RWPE2 (cell line): Measurements from ENCODE around the gene HTR7.
A peak's percentile ranks its signal among the peaks of the same experiment; 100 is the strongest.

Source experiments
- ATAC-seq: fragments of 200-7000 bp; cut with Tn5 transposase; 3 replicates; pipeline ENCODE4 v1.9.1; 2021; ENCODE audit warnings: low read depth
- DNase-seq: peaks from one replicate; pipeline ENCODE4 v3.0.0-alpha.2; 2020; ENCODE audit warnings: low spot score
- H3K27ac ChIP-seq: fragments of 450-650 bp; 2 replicates; pipeline ENCODE4 v1.5.1; 2017; ENCODE audit warnings: mild to moderate bottlenecking; ENCODE audit not compliant: poor library complexity, severe bottlenecking
- H3K27me3 ChIP-seq: fragments of 250-450 bp; sonication (Bioruptor Pico); 2 replicates; pipeline ENCODE4 v1.5.1; 2021; ENCODE audit warnings: mild to moderate bottlenecking, moderate library complexity; ENCODE audit not compliant: insufficient read depth, poor library complexity, severe bottlenecking
- H3K36me3 ChIP-seq: fragments of 250-450 bp; sonication (Bioruptor Pico); 2 replicates; pipeline ENCODE4 v1.5.1; 2020; ENCODE audit warnings: low read depth, mild to moderate bottlenecking, moderate library complexity
- H3K4me1 ChIP-seq: fragments of 250-450 bp; sonication (Bioruptor Pico); 2 replicates; pipeline ENCODE4 v1.5.1; 2021; ENCODE audit warnings: mild to moderate bottlenecking, moderate library complexity; ENCODE audit not compliant: insufficient read depth, poor library complexity, severe bottlenecking
- H3K4me3 ChIP-seq: fragments of 250-450 bp; sonication (Bioruptor Pico); 2 replicates; pipeline ENCODE4 v1.5.1; 2021; ENCODE audit warnings: mild to moderate bottlenecking, moderate library complexity; ENCODE audit not compliant: severe bottlenecking
- H3K9me3 ChIP-seq: fragments of 250-450 bp; sonication (Bioruptor Pico); 2 replicates; pipeline ENCODE4 v1.5.1; 2021; ENCODE audit warnings: mild to moderate bottlenecking, moderate library complexity; ENCODE audit not compliant: severe bottlenecking
- CTCF ChIP-seq: fragments of 450-650 bp; IDR thresholded peaks from one replicate; pipeline ENCODE4 v1.5.1; 2017; ENCODE audit warnings: mild to moderate bottlenecking, moderate library complexity; ENCODE audit not compliant: poor library complexity, severe bottlenecking

The HTR7 gene

GRCh38 chr10:90798482-90798881 lies 59.4 kb downstream of the HTR7 start:
- no peak for DNase-seq
- Histone ChIP-seq H3K4me3 (no peak overlapping the region), H3K27me3 (no peaks in the 10 kb centered on the region), H3K27ac (no peak overlapping the region), H3K4me1 (no peaks in the 10 kb centered on the region), H3K36me3 (no peaks in the 10 kb centered on the region), H3K9me3 (no peaks in the 10 kb centered on the region)
- TF ChIP-seq CTCF: no peak
- ATAC-seq: no peak

- no peak for TF ChIP-seq CTCF
- ATAC-seq (no peak), DNase-seq (no peak)
- no peak overlapping the region for H3K27ac ChIP-seq
- no peaks in the 10 kb centered on the region for H3K9me3 ChIP-seq
- H3K27me3 ChIP-seq: no peaks in the 10 kb centered on the region
- no peaks in the 10 kb centered on the region for H3K36me3 ChIP-seq
- no peaks in the 10 kb centered on the region for H3K4me1 ChIP-seq
- no peak overlapping the region for H3K4me3 ChIP-seq
Observed at GRCh38 chr10:90790422-90790821, 67.4 kb downstream of the HTR7 start.

- Histone ChIP-seq H3K9me3 (no peaks in the 10 kb centered on the region), H3K27ac (no peak overlapping the region), H3K36me3 (no peaks in the 10 kb centered on the region), H3K27me3 (no peaks in the 10 kb centered on the region), H3K4me3 (no peak overlapping the region), H3K4me1 (no peaks in the 10 kb centered on the region)
- TF ChIP-seq CTCF: no peak
- ATAC-seq (no peak), DNase-seq (no peak)
Observed at GRCh38 chr10:90788968-90789367, 68.9 kb downstream of the HTR7 start.

- H3K27ac ChIP-seq: no peak overlapping the region
- H3K9me3 ChIP-seq: no peaks in the 10 kb centered on the region
- no peaks in the 10 kb centered on the region for H3K27me3 ChIP-seq
- H3K36me3 ChIP-seq: no peaks in the 10 kb centered on the region
- TF ChIP-seq CTCF: peak; percentile 58
- H3K4me1 ChIP-seq: no peaks in the 10 kb centered on the region
- ATAC-seq (no peak), DNase-seq (no peak)
- no peak overlapping the region for H3K4me3 ChIP-seq
Observed at GRCh38 chr10:90788199-90788491, 69.7 kb downstream of the HTR7 start.

GRCh38 chr10:90787393-90788198 lies 70.2 kb downstream of the HTR7 start:
- H3K9me3 ChIP-seq: no peaks in the 10 kb centered on the region
- no peaks in the 10 kb centered on the region for H3K27me3 ChIP-seq
- H3K36me3 ChIP-seq: no peaks in the 10 kb centered on the region
- H3K4me1 ChIP-seq: no peaks in the 10 kb centered on the region
- DNase-seq (no peak), ATAC-seq (peak; percentile 57; the same call in 2 of the 3 replicates)
- no peak overlapping the region for H3K4me3 ChIP-seq
- no peak overlapping the region for H3K27ac ChIP-seq
- TF ChIP-seq CTCF: peak; percentile 84
